K562 (cell line): Measurements from ENCODE around the gene DGCR8. TPM values are rescaled to one million over a fixed set of nuclear protein-coding genes. Genes with fewer than 3 reads are reported as not detected.

Experiments used
- ATF1 ChIP-seq, 2 experiments: fragments of 450-650 bp in 1 of 2; IDR thresholded peaks; 2 replicates each; pipeline ENCODE4 v1.6.1; 2016; ENCODE audit warnings: missing compliant biosample characterization in 1 of 2, missing genetic modification characterization in 1 of 2
- CEBPB ChIP-seq: fragments of 450-650 bp; IDR thresholded peaks from 2 replicates; pipeline ENCODE4 v1.6.1; 2016; ENCODE audit warnings: missing genetic modification characterization, missing compliant biosample characterization
- EWSR1 ChIP-seq: fragments of 450-650 bp; IDR thresholded peaks from 2 replicates; pipeline ENCODE4 v1.6.1; 2018; ENCODE audit warnings: borderline replicate concordance, mild to moderate bottlenecking, low read depth, moderate library complexity; ENCODE audit not compliant: partially characterized antibody
- MIER1 ChIP-seq: fragments of 450-650 bp; IDR thresholded peaks from 2 replicates; pipeline ENCODE4 v1.6.1; 2016; ENCODE audit warnings: antibody characterized with exemption, mild to moderate bottlenecking, low read depth
- PHF8 ChIP-seq: fragments of 200-600 bp; sonication (generic); IDR thresholded peaks from 2 replicates; pipeline ENCODE4 v1.6.1; 2012; ENCODE audit warnings: mixed run types, mild to moderate bottlenecking, inconsistent platforms, low read length, moderate library complexity, borderline replicate concordance
- RAD21 ChIP-seq, 2 experiments: fragments of 250-450 bp in 1 of 2; fragments of 450-650 bp in 1 of 2; sonication (Bioruptor Pico) in 1 of 2; formaldehyde crosslinking in 1 of 2; IDR thresholded peaks in 1 of 2; conservative IDR thresholded peaks in 1 of 2; 2 replicates each; pipeline versions ENCODE4 v1.4.0 to v1.8.0; 2020 to 2022; ENCODE audit warnings: mild to moderate bottlenecking in 2 of 2, moderate library complexity in 1 of 2
- RBBP5 ChIP-seq: fragments of 200-600 bp; sonication (generic); IDR thresholded peaks from 2 replicates; pipeline ENCODE4 v1.6.1; 2012; ENCODE audit warnings: borderline replicate concordance, mild to moderate bottlenecking, low read length, control low read depth, inconsistent platforms; ENCODE audit not compliant: insufficient read depth, poor library complexity, severe bottlenecking
- SMARCA5 ChIP-seq: fragments of 450-650 bp; IDR thresholded peaks from 2 replicates; pipeline ENCODE4 v1.6.1; 2016
- SMARCB1 ChIP-seq: IDR thresholded peaks from 2 replicates; pipeline ENCODE4 v1.6.1; 2011; ENCODE audit warnings: improper control_type of control experiment, low read depth; ENCODE audit not compliant: insufficient read length
- TRIM24 ChIP-seq, 2 experiments: fragments of 450-650 bp; IDR thresholded peaks; 2 replicates each; pipeline ENCODE4 v1.6.1; 2016
- ZKSCAN8 ChIP-seq: fragments of 200-800 bp; sonication (Bioruptor generic); IDR thresholded peaks from 2 replicates; pipeline ENCODE4 v1.6.1; 2016; ENCODE audit warnings: missing genetic modification characterization, missing compliant biosample characterization
- ZNF217 ChIP-seq: sonication (generic); formaldehyde crosslinking; IDR thresholded peaks from 2 replicates; pipeline ENCODE4 v1.8.0; 2022; ENCODE audit warnings: mild to moderate bottlenecking, missing genetic modification reagents
- ZNF384 ChIP-seq: IDR thresholded peaks from 2 replicates; pipeline ENCODE4 v1.6.1; 2012; ENCODE audit warnings: low read depth, low read length, improper control_type of control experiment
- ZNF780A ChIP-seq: fragments of 250-450 bp; sonication (Bioruptor Pico); IDR thresholded peaks from 2 replicates; pipeline ENCODE4 v1.5.0; 2021; ENCODE audit warnings: mild to moderate bottlenecking
- polyA plus RNA-seq, 8 experiments: library from polyadenylated mRNA; depleted of rRNA in 4 of 8; stranded (reverse) in 5 of 8; unstranded in 3 of 8; fragments of >200 nt; fragmentation: Nextera tagmentation in 2 of 8; fragmentation: Illumina TruSeq in 1 of 8; extraction: Ambion mirVana in 2 of 8; extraction: Trizol in 1 of 8; gene quantifications; 2 replicates each; pipeline versions ENCODE4 v1.2.1 to v1.2.3, GENCODE V29; 2011 to 2014; ENCODE audit warnings: inconsistent platforms in 1 of 8, missing spikeins in 1 of 8
- total RNA-seq, 7 experiments: library from RNA; depleted of rRNA in 6 of 7; stranded (reverse); fragments of >200 nt in 6 of 7; fragmentation: Illumina TruSeq in 2 of 7; extraction: Trizol in 2 of 7; gene quantifications; 2 replicates each; pipeline versions ENCODE4 v1.2.1 to v1.2.3, GENCODE V29; 2011 to 2021; ENCODE audit warnings: low replicate concordance in 1 of 7
- TF ChIP-seq, protein P1 (sequence below): fragments of 150-350 bp; IDR thresholded peaks from 2 replicates; pipeline ENCODE4 v1.6.1; 2014; ENCODE audit warnings: low read depth, mild to moderate bottlenecking, low read length, borderline replicate concordance
- TF ChIP-seq, protein P2 (sequence below): fragments of 450-650 bp; IDR thresholded peaks from 2 replicates; pipeline ENCODE4 v1.6.1; 2016; ENCODE audit warnings: mild to moderate bottlenecking
- TF ChIP-seq, protein P3 (sequence below): sonication (generic); formaldehyde crosslinking; IDR thresholded peaks from 2 replicates; pipeline ENCODE4 v1.8.1; 2023; ENCODE audit warnings: mild to moderate bottlenecking, missing genetic modification reagents, moderate library complexity
- TF ChIP-seq, protein P4 (sequence below): sonication (generic); formaldehyde crosslinking; IDR thresholded peaks from 2 replicates; pipeline ENCODE4 v1.8.0; 2022; ENCODE audit warnings: mild to moderate bottlenecking, missing genetic modification reagents

Gene DGCR8
- total and polyA plus RNA-seq, 9 of the 15 experiments (the other 6 are each of a cell fraction or from before 2014, with no cell fraction given): 5.9 to 144 (median 80.1) TPM

DNA sequence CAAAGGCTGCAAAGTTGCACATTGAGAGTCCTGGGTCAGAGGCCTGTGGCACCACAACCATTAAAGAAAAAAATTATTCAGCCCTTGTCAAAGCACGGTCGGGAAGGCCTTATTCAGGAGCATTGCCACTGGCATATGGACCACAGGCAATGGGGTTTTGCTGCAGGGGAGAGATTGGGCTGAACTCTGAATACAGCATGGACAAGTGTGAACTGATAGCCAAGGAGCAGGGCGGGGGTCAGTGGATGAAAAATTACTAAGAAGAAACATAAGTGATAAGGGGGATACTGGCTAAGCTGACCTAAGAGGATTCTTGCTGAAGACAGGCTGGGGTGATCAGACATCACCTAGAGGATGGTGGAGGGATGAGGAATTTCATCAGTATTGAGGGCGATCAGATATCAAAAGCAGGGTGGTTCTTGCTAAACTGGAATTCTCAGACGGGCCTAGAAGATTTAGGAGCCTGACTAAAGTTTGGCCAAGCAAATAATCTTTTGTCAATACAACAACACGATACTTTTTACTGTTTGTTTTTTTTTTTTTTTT, 3.3 kb upstream of the DGCR8 start (continued):
- TF ChIP-seq, protein P1, sequence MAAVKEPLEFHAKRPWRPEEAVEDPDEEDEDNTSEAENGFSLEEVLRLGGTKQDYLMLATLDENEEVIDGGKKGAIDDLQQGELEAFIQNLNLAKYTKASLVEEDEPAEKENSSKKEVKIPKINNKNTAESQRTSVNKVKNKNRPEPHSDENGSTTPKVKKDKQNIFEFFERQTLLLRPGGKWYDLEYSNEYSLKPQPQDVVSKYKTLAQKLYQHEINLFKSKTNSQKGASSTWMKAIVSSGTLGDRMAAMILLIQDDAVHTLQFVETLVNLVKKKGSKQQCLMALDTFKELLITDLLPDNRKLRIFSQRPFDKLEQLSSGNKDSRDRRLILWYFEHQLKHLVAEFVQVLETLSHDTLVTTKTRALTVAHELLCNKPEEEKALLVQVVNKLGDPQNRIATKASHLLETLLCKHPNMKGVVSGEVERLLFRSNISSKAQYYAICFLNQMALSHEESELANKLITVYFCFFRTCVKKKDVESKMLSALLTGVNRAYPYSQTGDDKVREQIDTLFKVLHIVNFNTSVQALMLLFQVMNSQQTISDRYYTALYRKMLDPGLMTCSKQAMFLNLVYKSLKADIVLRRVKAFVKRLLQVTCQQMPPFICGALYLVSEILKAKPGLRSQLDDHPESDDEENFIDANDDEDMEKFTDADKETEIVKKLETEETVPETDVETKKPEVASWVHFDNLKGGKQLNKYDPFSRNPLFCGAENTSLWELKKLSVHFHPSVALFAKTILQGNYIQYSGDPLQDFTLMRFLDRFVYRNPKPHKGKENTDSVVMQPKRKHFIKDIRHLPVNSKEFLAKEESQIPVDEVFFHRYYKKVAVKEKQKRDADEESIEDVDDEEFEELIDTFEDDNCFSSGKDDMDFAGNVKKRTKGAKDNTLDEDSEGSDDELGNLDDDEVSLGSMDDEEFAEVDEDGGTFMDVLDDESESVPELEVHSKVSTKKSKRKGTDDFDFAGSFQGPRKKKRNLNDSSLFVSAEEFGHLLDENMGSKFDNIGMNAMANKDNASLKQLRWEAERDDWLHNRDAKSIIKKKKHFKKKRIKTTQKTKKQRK: no peak
- TF ChIP-seq, protein P2, sequence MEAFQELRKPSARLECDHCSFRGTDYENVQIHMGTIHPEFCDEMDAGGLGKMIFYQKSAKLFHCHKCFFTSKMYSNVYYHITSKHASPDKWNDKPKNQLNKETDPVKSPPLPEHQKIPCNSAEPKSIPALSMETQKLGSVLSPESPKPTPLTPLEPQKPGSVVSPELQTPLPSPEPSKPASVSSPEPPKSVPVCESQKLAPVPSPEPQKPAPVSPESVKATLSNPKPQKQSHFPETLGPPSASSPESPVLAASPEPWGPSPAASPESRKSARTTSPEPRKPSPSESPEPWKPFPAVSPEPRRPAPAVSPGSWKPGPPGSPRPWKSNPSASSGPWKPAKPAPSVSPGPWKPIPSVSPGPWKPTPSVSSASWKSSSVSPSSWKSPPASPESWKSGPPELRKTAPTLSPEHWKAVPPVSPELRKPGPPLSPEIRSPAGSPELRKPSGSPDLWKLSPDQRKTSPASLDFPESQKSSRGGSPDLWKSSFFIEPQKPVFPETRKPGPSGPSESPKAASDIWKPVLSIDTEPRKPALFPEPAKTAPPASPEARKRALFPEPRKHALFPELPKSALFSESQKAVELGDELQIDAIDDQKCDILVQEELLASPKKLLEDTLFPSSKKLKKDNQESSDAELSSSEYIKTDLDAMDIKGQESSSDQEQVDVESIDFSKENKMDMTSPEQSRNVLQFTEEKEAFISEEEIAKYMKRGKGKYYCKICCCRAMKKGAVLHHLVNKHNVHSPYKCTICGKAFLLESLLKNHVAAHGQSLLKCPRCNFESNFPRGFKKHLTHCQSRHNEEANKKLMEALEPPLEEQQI: no peak
- TF ChIP-seq ZNF217 (no peak), EWSR1 (no peak), SMARCB1 (peak; percentile 50), TRIM24 (IDR thresholded peaks at IDR 0.05) (no peak), RAD21 (CRISPR knock-in tag; conservative IDR thresholded peaks at IDR 0.05 in 1 of 2, IDR thresholded peaks at IDR 0.05 in 1 of 2) (peak in 1 of 2 experiments; percentile 23; a peak in 1 of 4 replicates), CEBPB (tag) (peak; percentile 42; the same call in 1 of the 2 replicates), ZKSCAN8 (CRISPR knock-in tag) (no peak), RBBP5 (peak; percentile 57), SMARCA5 (no peak), ATF1 (CRISPR knock-in tag; IDR thresholded peaks at IDR 0.05) (no peak), ATF1 (tag; IDR thresholded peaks at IDR 0.05) (0 out of 2 replicates have a peak, but pooled peaks have one; percentile 27), PHF8 (no peak; the same call in 1 of the 2 replicates), ZNF384 (0 out of 2 replicates have a peak, but pooled peaks have one; percentile 13), MIER1 (no peak), ZNF780A (no peak)
- TF ChIP-seq, protein P3, sequence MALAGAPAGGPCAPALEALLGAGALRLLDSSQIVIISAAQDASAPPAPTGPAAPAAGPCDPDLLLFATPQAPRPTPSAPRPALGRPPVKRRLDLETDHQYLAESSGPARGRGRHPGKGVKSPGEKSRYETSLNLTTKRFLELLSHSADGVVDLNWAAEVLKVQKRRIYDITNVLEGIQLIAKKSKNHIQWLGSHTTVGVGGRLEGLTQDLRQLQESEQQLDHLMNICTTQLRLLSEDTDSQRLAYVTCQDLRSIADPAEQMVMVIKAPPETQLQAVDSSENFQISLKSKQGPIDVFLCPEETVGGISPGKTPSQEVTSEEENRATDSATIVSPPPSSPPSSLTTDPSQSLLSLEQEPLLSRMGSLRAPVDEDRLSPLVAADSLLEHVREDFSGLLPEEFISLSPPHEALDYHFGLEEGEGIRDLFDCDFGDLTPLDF: peak; percentile 53; the same call in 1 of the 2 replicates
- TF ChIP-seq, protein P4, sequence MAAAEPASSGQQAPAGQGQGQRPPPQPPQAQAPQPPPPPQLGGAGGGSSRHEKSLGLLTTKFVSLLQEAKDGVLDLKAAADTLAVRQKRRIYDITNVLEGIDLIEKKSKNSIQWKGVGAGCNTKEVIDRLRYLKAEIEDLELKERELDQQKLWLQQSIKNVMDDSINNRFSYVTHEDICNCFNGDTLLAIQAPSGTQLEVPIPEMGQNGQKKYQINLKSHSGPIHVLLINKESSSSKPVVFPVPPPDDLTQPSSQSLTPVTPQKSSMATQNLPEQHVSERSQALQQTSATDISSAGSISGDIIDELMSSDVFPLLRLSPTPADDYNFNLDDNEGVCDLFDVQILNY (CRISPR knock-in tag): no peak
